WI38 (cell line): ENCODE measurements around the gene ZNF365.
"Not testable (repeated sequence)": the region's sequence is repeated elsewhere in the genome, so short reads cannot be mapped to it uniquely, and the experiment has no call there.

ENCODE experiments used
- H3K4me3 ChIP-seq: 2 replicates; pipeline ENCODE4 v1.5.1; 2011; ENCODE audit warnings: low read depth, mild to moderate bottlenecking, control low read depth, low read length
- CTCF ChIP-seq: IDR thresholded peaks from 2 replicates; pipeline ENCODE4 v1.5.1; 2012; ENCODE audit warnings: low read depth, mild to moderate bottlenecking, control low read depth, low read length

The ZNF365 gene

GRCh38 chr10:62377966-62378365 lies 3.8 kb downstream of the ZNF365 start:
- H3K4me3 ChIP-seq: no peak overlapping the region
- TF ChIP-seq CTCF: no peak

- H3K4me3 ChIP-seq: not testable (repeated sequence)
Measured at GRCh38 chr10:62378877-62379276, 4.7 kb downstream of the ZNF365 start.

GRCh38 chr10:62379394-62379793 lies 5.2 kb downstream of the ZNF365 start:
- H3K4me3 ChIP-seq: no peak overlapping the region
- TF ChIP-seq CTCF: no peak

GRCh38 chr10:62380016-62380415 lies 5.8 kb downstream of the ZNF365 start:
- no peak overlapping the region for H3K4me3 ChIP-seq
- TF ChIP-seq CTCF: no peak

GRCh38 chr10:62381385-62382102 lies 7.4 kb downstream of the ZNF365 start:
- no peak for TF ChIP-seq CTCF
- H3K4me3 ChIP-seq: no peak overlapping the region

- no peak overlapping the region for H3K4me3 ChIP-seq
Measured at GRCh38 chr10:62382831-62383230, 8.7 kb downstream of the ZNF365 start.

GRCh38 chr10:62384057-62384446 lies 9.9 kb downstream of the ZNF365 start:
- TF ChIP-seq CTCF: no peak
- no peak overlapping the region for H3K4me3 ChIP-seq

More at GRCh38 chr10:62382831-62383230, 8.7 kb downstream of the ZNF365 start:
- no peak for TF ChIP-seq CTCF

- no peak for TF ChIP-seq CTCF
- H3K4me3 ChIP-seq: no peak overlapping the region
Measured at GRCh38 chr10:62384447-62385081, 10.4 kb downstream of the ZNF365 start.
